Measurements from ENCODE around the gene SCP2.

- TF ChIP-seq CTCF (IDR thresholded peaks at IDR 0.05; ENCODE audit: insufficient read depth, low read length) (no peak), GABPA (IDR thresholded peaks at IDR 0.05; ENCODE audit: low read depth) (no peak), REST (IDR thresholded peaks at IDR 0.05; ENCODE audit: insufficient replicate concordance, low read depth) (no peak), POLR2AphosphoS5 (IDR thresholded peaks at IDR 0.05; ENCODE audit: low read depth) (no peak), SPI1 (IDR thresholded peaks at IDR 0.05; ENCODE audit: borderline replicate concordance, low read depth) (no peak)
These were observed 14.1 kb upstream of the SCP2 start for GRCh38 chr1:52913014-52913413.

Measured in HL-60 (cell line).